Epithelial cell of proximal tubule (primary cell): ENCODE data around the gene CECR2. TPM values are rescaled to one million over a fixed set of nuclear protein-coding genes. Genes with fewer than 3 reads are reported as not detected.
"Not testable (repeated sequence)": the region's sequence is repeated elsewhere in the genome, so short reads cannot be mapped to it uniquely, and the experiment has no call there.

Experiments
- DNase-seq: peaks from one replicate; pipeline ENCODE4 v3.0.0-alpha.2; 2011; ENCODE audit warnings: low read depth
- H3K4me3 ChIP-seq: 2 replicates; pipeline ENCODE4 v1.5.1; 2011; ENCODE audit warnings: low read depth, mild to moderate bottlenecking, low read length
- CTCF ChIP-seq: conservative IDR thresholded peaks from 2 replicates; pipeline ENCODE4 v1.5.1; 2012; ENCODE audit warnings: low read depth, mild to moderate bottlenecking, low read length
- total RNA-seq: library from RNA; depleted of rRNA; stranded (reverse); fragments of >200 nt; gene quantifications from 2 replicates; pipeline ENCODE4 v1.2.3, GENCODE V29; 2015

Gene CECR2
- total RNA-seq, 1 donor from 2014 or later = 3.7 TPM

- TF ChIP-seq CTCF = no peak
- no peak for DNase-seq
- H3K4me3 ChIP-seq = no peak overlapping the region
These were observed 42.0 kb downstream of the CECR2 start for GRCh38 chr22:17411213-17411612.

GRCh38 chr22:17412232-17412631 is 43.0 kb downstream of the CECR2 start:
- TF ChIP-seq CTCF = no peak
- H3K4me3 ChIP-seq = no peak overlapping the region
- DNase-seq = no peak

- TF ChIP-seq CTCF = no peak
- H3K4me3 ChIP-seq = no peak overlapping the region
- DNase-seq = no peak
These were observed 49.6 kb downstream of the CECR2 start for GRCh38 chr22:17418890-17419324.

GRCh38 chr22:17419348-17419747 is 50.1 kb downstream of the CECR2 start:
- no peak for TF ChIP-seq CTCF
- H3K4me3 ChIP-seq = no peak overlapping the region
- no peak for DNase-seq

- TF ChIP-seq CTCF = no peak
- no peak for DNase-seq
- H3K4me3 ChIP-seq = no peak overlapping the region
These were observed 53.6 kb downstream of the CECR2 start for GRCh38 chr22:17422736-17423343.

GRCh38 chr22:17423616-17424015 is 54.4 kb downstream of the CECR2 start:
- H3K4me3 ChIP-seq = no peak overlapping the region
- TF ChIP-seq CTCF = no peak
- no peak for DNase-seq

- not testable (repeated sequence) for DNase-seq, H3K4me3 ChIP-seq
These were observed 58.3 kb downstream of the CECR2 start for GRCh38 chr22:17427528-17427927.
